Measurements from ENCODE around the gene STPG2. TPM values are rescaled to one million over a fixed set of nuclear protein-coding genes. Genes with fewer than 3 reads are reported as not detected.

The STPG2 gene
- total RNA-seq, 1 experiment from 2014 or later = 0.03 TPM

DNA sequence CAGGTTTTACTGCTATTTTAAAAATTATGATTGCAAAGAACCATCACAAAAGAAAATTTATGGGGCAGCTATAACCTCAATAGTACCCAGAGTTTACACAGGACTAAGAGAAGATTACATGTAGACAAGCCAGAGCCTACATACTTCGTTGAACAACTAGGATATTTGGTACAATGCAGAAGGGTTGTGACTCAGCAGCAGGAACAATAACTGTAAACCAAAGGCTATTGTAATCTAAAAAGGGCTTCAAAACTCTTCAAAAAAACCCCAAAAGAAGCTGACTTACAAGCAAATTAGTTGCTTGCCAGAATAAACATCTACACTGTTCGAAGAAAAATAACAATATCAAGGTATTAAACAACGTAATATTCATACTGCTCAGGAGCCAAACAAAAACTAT is 618.0 kb downstream of the STPG2 start:
- DNase-seq (ENCODE audit: low read depth) = peak; percentile 11

DNA sequence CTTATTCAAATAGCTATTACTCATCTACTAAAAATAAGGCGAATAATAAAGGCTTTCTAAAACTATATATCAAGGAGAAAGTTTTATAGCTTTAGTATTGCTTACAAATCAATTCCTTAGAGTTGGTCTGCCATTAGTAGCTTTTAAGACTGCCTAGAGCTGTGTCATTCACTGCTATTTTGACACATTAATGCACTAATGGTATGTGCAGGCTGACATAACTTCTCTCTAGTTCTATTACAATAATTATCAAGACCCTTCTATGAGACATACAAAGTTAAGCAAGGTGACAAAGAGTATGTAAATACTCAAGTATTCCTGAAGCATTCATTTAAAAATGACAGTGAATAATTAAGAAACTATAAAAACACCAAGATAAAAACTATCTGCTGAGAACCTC is 625.3 kb downstream of the STPG2 start:
- no peak for DNase-seq (ENCODE audit: low read depth)

DNA sequence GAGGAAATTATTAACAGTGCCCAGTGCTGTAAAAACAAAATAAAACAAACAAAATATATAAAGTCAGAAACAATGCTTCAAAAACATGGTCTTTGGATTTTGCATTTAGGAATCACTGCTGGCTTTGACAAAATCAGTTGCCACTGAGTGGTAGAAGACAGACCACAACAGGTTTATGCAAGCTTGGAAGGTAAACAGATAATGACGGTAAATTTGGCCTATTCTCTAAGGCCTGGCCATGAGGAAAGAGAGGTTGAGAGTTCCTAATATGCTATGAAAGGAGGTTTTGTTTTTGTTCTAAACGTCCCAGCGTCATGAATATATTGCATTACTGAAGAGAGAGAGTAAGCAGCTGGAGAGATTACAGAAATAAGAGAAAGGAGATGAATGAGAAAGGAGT is 629.4 kb downstream of the STPG2 start:
- DNase-seq (ENCODE audit: low read depth) = no peak

Other genes starting within 250 kb of the STPG2 start
- gene RAP1GDS1, start 117.9 kb upstream of the STPG2 start, total RNA-seq (2014; rRNA removed; shearing (Covaris generic)) = 35.8 and 48.5 TPM in 2 replicates